Lung (tissue), 16 donors: ENCODE results near the gene COX7A2. TPM values are rescaled to one million over a fixed set of nuclear protein-coding genes. Genes with fewer than 3 reads are reported as not detected.
A peak's percentile ranks its signal among the peaks of the same experiment; 100 is the strongest.

ENCODE experiments used
- ATAC-seq: fragments of 200-7000 bp; cut with Tn5 transposase; one replicate; pipeline ENCODE4 v1.9.1; 2020; ENCODE audit warnings: moderate number of reproducible peaks; ENCODE audit not compliant: insufficient read depth, low FRiP score
- DNase-seq, 3 donors: peaks; one replicate each; pipeline ENCODE4 v3.0.0-alpha.2; 2013 to 2017
- H3K27ac ChIP-seq, 2 donors: one replicate each; pipeline ENCODE4 v1.5.1; 2013; ENCODE audit warnings: mild to moderate bottlenecking in 2 of 2, moderate library complexity in 2 of 2, control low read depth in 1 of 2, inconsistent platforms in 1 of 2, low read depth in 1 of 2, low read length in 1 of 2
- H3K27me3 ChIP-seq, 3 donors: one replicate each; pipeline ENCODE4 v1.5.1; 2013; ENCODE audit warnings: low read length in 2 of 3; ENCODE audit not compliant: control insufficient read depth in 3 of 3, insufficient read depth in 3 of 3
- H3K36me3 ChIP-seq, 4 donors: one replicate each; pipeline ENCODE4 v1.5.1; 2013; ENCODE audit warnings: low read length in 4 of 4, mild to moderate bottlenecking in 1 of 4, moderate library complexity in 1 of 4; ENCODE audit not compliant: control insufficient read depth in 4 of 4, insufficient read depth in 4 of 4
- H3K4me1 ChIP-seq, 5 donors: one replicate each; pipeline ENCODE4 v1.5.1; 2013; ENCODE audit warnings: low read length in 5 of 5, mild to moderate bottlenecking in 2 of 5, moderate library complexity in 1 of 5; ENCODE audit not compliant: control insufficient read depth in 5 of 5, insufficient read depth in 5 of 5
- H3K4me3 ChIP-seq: one replicate; pipeline ENCODE4 v1.5.1; 2013; ENCODE audit warnings: mild to moderate bottlenecking, control low read depth, moderate library complexity
- H3K9ac ChIP-seq, 2 donors: one replicate each; pipeline ENCODE4 v1.5.1; 2013; ENCODE audit warnings: low read length in 2 of 2, control low read depth in 1 of 2; ENCODE audit not compliant: insufficient read depth in 1 of 2
- H3K9me3 ChIP-seq, 4 donors: one replicate each; pipeline ENCODE4 v1.5.1; 2013; ENCODE audit warnings: low read length in 3 of 4, mild to moderate bottlenecking in 1 of 4, moderate library complexity in 1 of 4; ENCODE audit not compliant: control insufficient read depth in 4 of 4, insufficient read depth in 3 of 4
- WGBS, 2 donors: extraction: QIAGEN DNeasy Blood & Tissue Kit; methylation state at CpG; one replicate each; pipeline ENCODE4 v1.1.7; 2013; 5-methylcytosine and 5-hydroxymethylcytosine counted together
- long read RNA-seq, 5 donors: transcript quantifications; one replicate each; lab custom pipeline, GENCODE V29; 2026
- polyA plus RNA-seq, 2 donors: library from polyadenylated mRNA; stranded (reverse); fragments of 200-250 nt; gene quantifications; one replicate each; pipeline ENCODE4 v1.2.1, GENCODE V29; 2013
- total RNA-seq, 2 donors: library from RNA; depleted of rRNA in 1 of 2; stranded (reverse); fragments of >200 nt in 1 of 2; gene quantifications; one replicate each; pipeline ENCODE4 v1.2.1, GENCODE V29; 2014 to 2021
- TF ChIP-seq, protein P1 (sequence below): IDR thresholded peaks from 2 replicates; pipeline ENCODE4 v1.5.1; 2012; ENCODE audit warnings: mild to moderate bottlenecking; ENCODE audit errors: control extremely low read depth, extremely low read depth
- donor health status: control.
- donor health status: control.
- donor health status: Bipolar disorder and iron deficiency.
- donor health status: healthy.
- donor health status: DM: yes; HTN: yes; CAD: no.

The COX7A2 gene, protein sequence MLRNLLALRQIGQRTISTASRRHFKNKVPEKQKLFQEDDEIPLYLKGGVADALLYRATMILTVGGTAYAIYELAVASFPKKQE
- total RNA-seq (100 to 1,000 TPM in 1 of 2 donors, 10 to 100 TPM in 1; 43.1 to 326 TPM), polyA plus RNA-seq (100 to 1,000 TPM; 470 to 557 TPM)
- long read RNA-seq, donor 1, transcript COX7A2-202 (4 exons, 773 nt) = major isoform, 249 of 332 reads
- long read RNA-seq, donor 1, transcript COX7A2-206 (3 exons, 325 nt) = minor isoform, 9 of 332 reads
- long read RNA-seq, donor 1, transcript COX7A2-207 (2 exons, 914 nt) = minor isoform, 8 of 332 reads
- long read RNA-seq, donor 1, partial matches to known transcripts = 65 of 332 reads
- long read RNA-seq, donor 1, other reads (novel, unspliced or antisense) = 0 of 332 reads
- long read RNA-seq, donor 2, transcript COX7A2-202 (4 exons, 773 nt) = major isoform, 146 of 168 reads
- long read RNA-seq, donor 2, partial matches to known transcripts = 19 of 168 reads
- long read RNA-seq, donor 2, other reads (novel, unspliced or antisense) = 0 of 168 reads
- long read RNA-seq, donor 3, transcript COX7A2-202 (4 exons, 773 nt) = major isoform, 185 of 200 reads
- long read RNA-seq, donor 3, partial matches to known transcripts = 11 of 200 reads
- long read RNA-seq, donor 3, other reads (novel, unspliced or antisense) = 0 of 200 reads
- long read RNA-seq, donor 4, transcript COX7A2-202 (4 exons, 773 nt) = major isoform, 162 of 202 reads
- long read RNA-seq, donor 4, partial matches to known transcripts = 34 of 202 reads
- long read RNA-seq, donor 4, other reads (novel, unspliced or antisense) = 0 of 202 reads
- long read RNA-seq, donor 5, transcript COX7A2-202 (4 exons, 773 nt) = major isoform, 316 of 357 reads
- long read RNA-seq, donor 5, partial matches to known transcripts = 33 of 357 reads
- long read RNA-seq, donor 5, other reads (novel, unspliced or antisense) = 0 of 357 reads

DNA sequence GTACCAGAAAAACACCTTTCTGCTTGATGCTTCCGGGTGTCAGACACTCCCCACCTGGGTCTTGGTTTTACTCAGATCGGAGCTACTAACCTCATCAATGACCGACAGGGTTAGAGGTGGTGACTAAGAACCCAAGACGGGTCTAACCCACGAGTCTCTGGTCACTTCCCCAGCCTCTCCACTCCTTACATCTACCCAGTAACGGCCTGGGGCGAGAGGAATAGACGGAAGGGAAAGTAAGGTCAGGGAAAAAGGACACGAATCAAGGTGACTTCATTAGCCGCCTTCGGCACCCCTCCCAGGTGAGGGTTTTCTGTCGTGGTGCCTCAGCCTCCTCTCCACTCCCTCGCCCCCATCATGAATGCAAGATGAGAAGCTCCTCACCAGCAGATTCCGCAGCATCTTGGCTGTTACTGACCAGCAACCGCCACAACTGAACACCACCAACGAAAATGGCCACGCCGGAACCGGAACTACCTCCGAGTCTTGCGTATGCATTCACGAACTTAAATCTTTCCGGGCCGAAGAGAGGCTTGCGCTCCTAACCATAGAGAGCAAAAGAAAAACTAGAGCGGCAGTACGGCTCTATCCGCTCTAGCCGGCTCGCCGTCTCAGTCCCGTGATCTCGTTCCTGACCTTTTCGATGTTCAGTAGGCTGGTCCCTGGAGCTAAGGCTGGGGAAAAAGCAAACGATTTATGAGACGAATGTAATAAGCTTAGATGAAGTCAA is at the start of gene COX7A2:
Gene COX7A2 (minus strand): TSS at position 469 of the 730 bp plus-strand sequence. CDS start 67 bp downstream, at position 402.
- DNase-seq (peak; percentile 94 to 100 (median 97)), ATAC-seq (peak; percentile 97)
- peaks cover 0 to 5% (median 4%) of the 10 kb centered on the region in 4 donors for H3K36me3 ChIP-seq
- H3K9me3 ChIP-seq = no peaks in the 10 kb centered on the region
- H3K4me1 ChIP-seq = peaks cover 0 to 12% (median 3%) of the 10 kb centered on the region in 5 donors
- H3K4me3 ChIP-seq = peak within 1 kb of the TSS; percentile 92
- 0% methylated on average over 36 of the region's 36 CpGs for WGBS, 2 donors
- TF ChIP-seq, protein P1, sequence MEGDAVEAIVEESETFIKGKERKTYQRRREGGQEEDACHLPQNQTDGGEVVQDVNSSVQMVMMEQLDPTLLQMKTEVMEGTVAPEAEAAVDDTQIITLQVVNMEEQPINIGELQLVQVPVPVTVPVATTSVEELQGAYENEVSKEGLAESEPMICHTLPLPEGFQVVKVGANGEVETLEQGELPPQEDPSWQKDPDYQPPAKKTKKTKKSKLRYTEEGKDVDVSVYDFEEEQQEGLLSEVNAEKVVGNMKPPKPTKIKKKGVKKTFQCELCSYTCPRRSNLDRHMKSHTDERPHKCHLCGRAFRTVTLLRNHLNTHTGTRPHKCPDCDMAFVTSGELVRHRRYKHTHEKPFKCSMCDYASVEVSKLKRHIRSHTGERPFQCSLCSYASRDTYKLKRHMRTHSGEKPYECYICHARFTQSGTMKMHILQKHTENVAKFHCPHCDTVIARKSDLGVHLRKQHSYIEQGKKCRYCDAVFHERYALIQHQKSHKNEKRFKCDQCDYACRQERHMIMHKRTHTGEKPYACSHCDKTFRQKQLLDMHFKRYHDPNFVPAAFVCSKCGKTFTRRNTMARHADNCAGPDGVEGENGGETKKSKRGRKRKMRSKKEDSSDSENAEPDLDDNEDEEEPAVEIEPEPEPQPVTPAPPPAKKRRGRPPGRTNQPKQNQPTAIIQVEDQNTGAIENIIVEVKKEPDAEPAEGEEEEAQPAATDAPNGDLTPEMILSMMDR = no peak
- peak within 1 kb of the TSS; percentile 94 to 99 for H3K9ac ChIP-seq
- peaks cover 0 to 7% (median 3%) of the 10 kb centered on the region in 3 donors for H3K27me3 ChIP-seq
- H3K27ac ChIP-seq = peak within 1 kb of the TSS; percentile 94 to 96

DNA sequence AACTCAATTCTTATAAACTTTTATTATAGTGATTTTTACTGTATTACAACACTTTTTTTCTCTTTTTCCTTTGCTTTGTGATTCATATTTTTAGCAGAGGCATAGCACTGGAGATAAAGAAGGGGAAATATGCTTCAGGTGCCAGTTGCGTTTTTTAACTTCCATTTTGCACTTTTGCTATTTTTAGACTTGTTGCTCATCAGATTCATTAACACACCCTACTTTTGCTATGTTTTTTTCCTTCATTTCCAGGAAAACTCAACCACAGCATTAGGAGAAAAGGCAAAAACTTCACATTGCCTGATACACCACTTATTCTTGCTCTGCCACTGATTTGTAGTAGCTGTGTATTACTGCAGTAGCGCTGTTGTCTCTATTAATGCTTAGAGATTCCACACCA is 49.0 kb upstream of the COX7A2 start:
- Histone ChIP-seq H3K9me3 (no peaks in the 10 kb centered on the region), H3K4me3 (no peak overlapping the region), H3K4me1 (peaks cover 0 to 5% (median 0%) of the 10 kb centered on the region in 5 donors), H3K36me3 (peaks cover 0 to 5% (median 4%) of the 10 kb centered on the region in 4 donors), H3K27me3 (no peaks in the 10 kb centered on the region), H3K27ac (no peak overlapping the region), H3K9ac (no peak overlapping the region)
- 88 to 91% methylated on average over 2 of the region's 2 CpGs for WGBS, 2 donors
- DNase-seq = no peak
- no peak for ATAC-seq
- TF ChIP-seq, protein P1 = no peak

DNA sequence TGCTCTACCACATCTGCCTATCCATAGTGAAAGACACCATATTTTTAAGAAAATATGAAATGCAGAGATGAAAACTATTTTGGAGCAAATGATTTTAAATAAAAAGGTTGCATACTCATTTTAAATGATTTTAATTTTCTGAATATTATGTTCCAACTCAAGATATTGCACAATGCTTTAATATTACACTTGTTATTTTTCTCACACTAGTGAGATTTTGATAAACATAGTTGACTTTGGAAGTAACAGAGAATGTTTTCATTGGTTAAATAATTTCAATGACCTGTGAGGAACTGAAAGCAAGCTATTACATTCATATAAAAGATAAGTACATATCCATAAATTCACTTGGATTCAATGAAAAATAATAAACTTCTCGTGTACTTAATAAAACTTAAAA is 48.1 kb upstream of the COX7A2 start:
- Histone ChIP-seq H3K4me3 (no peak overlapping the region), H3K4me1 (peaks cover 0 to 5% (median 0%) of the 10 kb centered on the region in 5 donors), H3K9ac (no peak overlapping the region), H3K9me3 (no peaks in the 10 kb centered on the region), H3K36me3 (peaks cover 0 to 5% (median 4%) of the 10 kb centered on the region in 4 donors), H3K27me3 (no peaks in the 10 kb centered on the region), H3K27ac (no peak overlapping the region)
- TF ChIP-seq, protein P1 = no peak
- WGBS, 2 donors = 75 to 98% methylated on average over 1 of the region's 1 CpG
- ATAC-seq = no peak
- no peak for DNase-seq
